ENCODE data around the gene IL19. TPM values are rescaled to one million over a fixed set of nuclear protein-coding genes. Genes with fewer than 3 reads are reported as not detected.
A peak's percentile ranks its signal among the peaks of the same experiment; 100 is the strongest.
"Not testable (repeated sequence)": the region's sequence is repeated elsewhere in the genome, so short reads cannot be mapped to it uniquely, and the experiment has no call there.

The IL19 gene
- total RNA-seq, 2 donors from 2014 or later = not detected

- not testable (repeated sequence) for H3K9me3 Mint-ChIP-seq; H3K27ac Mint-ChIP-seq; H3K36me3 Mint-ChIP-seq (ENCODE audit: low read depth); H3K27me3 Mint-ChIP-seq; ATAC-seq (replicated peaks); H3K4me1 Mint-ChIP-seq; H3K4me3 Mint-ChIP-seq
These were observed 83.1 kb downstream of the IL19 start for GRCh38 chr1:206853696-206854095.

- peaks cover 4% of the 10 kb centered on the region for H3K27me3 Mint-ChIP-seq
- no peak overlapping the region for H3K4me3 Mint-ChIP-seq
- no peak overlapping the region for H3K27ac Mint-ChIP-seq
- peaks cover 6% of the 10 kb centered on the region for H3K4me1 Mint-ChIP-seq
- ATAC-seq (replicated peaks) = no peak
- H3K36me3 Mint-ChIP-seq (ENCODE audit: low read depth) = no peaks in the 10 kb centered on the region
- H3K9me3 Mint-ChIP-seq = peaks cover 4% of the 10 kb centered on the region
These were observed 84.0 kb downstream of the IL19 start for GRCh38 chr1:206854401-206855129.

- Mint-ChIP-seq H3K4me3 (no peak overlapping the region), H3K27ac (no peak overlapping the region), H3K9me3 (peaks cover 4% of the 10 kb centered on the region), H3K36me3 (ENCODE audit: low read depth) (no peaks in the 10 kb centered on the region), H3K27me3 (peaks cover 2% of the 10 kb centered on the region), H3K4me1 (peaks cover 6% of the 10 kb centered on the region)
- no peak for ATAC-seq (replicated peaks)
These were observed 85.3 kb downstream of the IL19 start for GRCh38 chr1:206855859-206856258.

GRCh38 chr1:206856674-206857464 is 86.3 kb downstream of the IL19 start:
- peaks cover 4% of the 10 kb centered on the region for H3K9me3 Mint-ChIP-seq
- peak; percentile 92 for ATAC-seq (replicated peaks)
- H3K27ac Mint-ChIP-seq = peak overlapping the region; percentile 14
- H3K4me3 Mint-ChIP-seq = no peak overlapping the region
- H3K4me1 Mint-ChIP-seq = peaks cover 6% of the 10 kb centered on the region
- H3K36me3 Mint-ChIP-seq (ENCODE audit: low read depth) = no peaks in the 10 kb centered on the region
- peaks cover 7% of the 10 kb centered on the region for H3K27me3 Mint-ChIP-seq

GRCh38 chr1:206859082-206859521 is 88.5 kb downstream of the IL19 start:
- Mint-ChIP-seq H3K27ac (no peak overlapping the region), H3K4me1 (peaks cover 6% of the 10 kb centered on the region), H3K4me3 (no peak overlapping the region), H3K27me3 (peaks cover 11% of the 10 kb centered on the region), H3K36me3 (ENCODE audit: low read depth) (no peaks in the 10 kb centered on the region), H3K9me3 (no peaks in the 10 kb centered on the region)
- ATAC-seq (replicated peaks) = no peak

GRCh38 chr1:206860165-206860564 is 89.6 kb downstream of the IL19 start:
- no peak overlapping the region for H3K27ac Mint-ChIP-seq
- no peak overlapping the region for H3K4me3 Mint-ChIP-seq
- H3K27me3 Mint-ChIP-seq = peaks cover 11% of the 10 kb centered on the region
- H3K4me1 Mint-ChIP-seq = peaks cover 10% of the 10 kb centered on the region
- H3K9me3 Mint-ChIP-seq = no peaks in the 10 kb centered on the region
- ATAC-seq (replicated peaks) = no peak
- H3K36me3 Mint-ChIP-seq (ENCODE audit: low read depth) = no peaks in the 10 kb centered on the region

- Mint-ChIP-seq H3K4me1 (peaks cover 7% of the 10 kb centered on the region), H3K27ac (no peak overlapping the region), H3K27me3 (peaks cover 11% of the 10 kb centered on the region), H3K4me3 (no peak overlapping the region), H3K9me3 (no peaks in the 10 kb centered on the region), H3K36me3 (ENCODE audit: low read depth) (no peaks in the 10 kb centered on the region)
- no peak for ATAC-seq (replicated peaks)
These were observed 92.7 kb downstream of the IL19 start for GRCh38 chr1:206863266-206863665.

GRCh38 chr1:206864939-206865671 is 94.5 kb downstream of the IL19 start, which contains the start of gene IL20:
TSS of gene IL20 (plus strand) at chr1:206865623. CDS start at chr1:206865853, 230 bp downstream.
- Mint-ChIP-seq H3K4me1 (peaks cover 7% of the 10 kb centered on the region), H3K27me3 (peaks cover 20% of the 10 kb centered on the region), H3K4me3 (no peak within 1 kb of the TSS), H3K9me3 (no peaks in the 10 kb centered on the region), H3K36me3 (ENCODE audit: low read depth) (no peaks in the 10 kb centered on the region), H3K27ac (no peak within 1 kb of the TSS)
- ATAC-seq (replicated peaks) = peak; percentile 83

GRCh38 chr1:206866062-206866461 is 95.5 kb downstream of the IL19 start:
- Mint-ChIP-seq H3K36me3 (ENCODE audit: low read depth) (no peaks in the 10 kb centered on the region), H3K27ac (no peak overlapping the region), H3K27me3 (peaks cover 19% of the 10 kb centered on the region), H3K9me3 (no peaks in the 10 kb centered on the region), H3K4me3 (no peak overlapping the region), H3K4me1 (peaks cover 7% of the 10 kb centered on the region)
- ATAC-seq (replicated peaks) = no peak

- H3K4me1 Mint-ChIP-seq = peaks cover 7% of the 10 kb centered on the region
- no peak overlapping the region for H3K4me3 Mint-ChIP-seq
- H3K27ac Mint-ChIP-seq = no peak overlapping the region
- no peak for ATAC-seq (replicated peaks)
- no peaks in the 10 kb centered on the region for H3K9me3 Mint-ChIP-seq
- H3K27me3 Mint-ChIP-seq = peaks cover 15% of the 10 kb centered on the region
- H3K36me3 Mint-ChIP-seq (ENCODE audit: low read depth) = no peaks in the 10 kb centered on the region
These were observed 96.7 kb downstream of the IL19 start for GRCh38 chr1:206867239-206867638.

GRCh38 chr1:206867716-206868115 is 97.1 kb downstream of the IL19 start:
- no peak overlapping the region for H3K27ac Mint-ChIP-seq
- peaks cover 15% of the 10 kb centered on the region for H3K27me3 Mint-ChIP-seq
- H3K36me3 Mint-ChIP-seq (ENCODE audit: low read depth) = no peaks in the 10 kb centered on the region
- H3K4me3 Mint-ChIP-seq = no peak overlapping the region
- no peaks in the 10 kb centered on the region for H3K9me3 Mint-ChIP-seq
- H3K4me1 Mint-ChIP-seq = peaks cover 7% of the 10 kb centered on the region
- ATAC-seq (replicated peaks) = no peak

- H3K4me1 Mint-ChIP-seq = peaks cover 8% of the 10 kb centered on the region
These were observed 97.7 kb downstream of the IL19 start for GRCh38 chr1:206868264-206868663.

GRCh38 chr1:206872139-206872538 is 101.6 kb downstream of the IL19 start:
- H3K4me3 Mint-ChIP-seq = no peak overlapping the region
- peaks cover 11% of the 10 kb centered on the region for H3K9me3 Mint-ChIP-seq
- H3K4me1 Mint-ChIP-seq = peaks cover 4% of the 10 kb centered on the region
- no peak for ATAC-seq (replicated peaks)
- H3K36me3 Mint-ChIP-seq (ENCODE audit: low read depth) = no peaks in the 10 kb centered on the region
- H3K27me3 Mint-ChIP-seq = peaks cover 19% of the 10 kb centered on the region
- H3K27ac Mint-ChIP-seq = no peak overlapping the region

More at GRCh38 chr1:206868264-206868663, 97.7 kb downstream of the IL19 start:
- no peak for ATAC-seq (replicated peaks)
- Mint-ChIP-seq H3K4me3 (no peak overlapping the region), H3K9me3 (peaks cover 3% of the 10 kb centered on the region), H3K27me3 (peaks cover 14% of the 10 kb centered on the region), H3K36me3 (ENCODE audit: low read depth) (no peaks in the 10 kb centered on the region), H3K27ac (no peak overlapping the region)

GRCh38 chr1:206873603-206874188 is 103.1 kb downstream of the IL19 start:
- Mint-ChIP-seq H3K4me1 (peaks cover 4% of the 10 kb centered on the region), H3K36me3 (ENCODE audit: low read depth) (no peaks in the 10 kb centered on the region), H3K4me3 (no peak overlapping the region), H3K9me3 (peaks cover 14% of the 10 kb centered on the region), H3K27ac (no peak overlapping the region), H3K27me3 (peaks cover 19% of the 10 kb centered on the region)
- ATAC-seq (replicated peaks) = no peak

Data from activated T-helper 17 cell treated with anti-CD3 and anti-CD28 coated beads, Interleukin-2, amount 50 U/mL, for 72 hours (primary cell).